Activated CD8-positive, alpha-beta memory T cell treated with anti-CD3 and anti-CD28 coated beads, Interleukin-2, amount 50 U/mL, for 24 hours (primary cell): ENCODE measurements around the gene GAS6.

Experiments used
- DNase-seq: peaks from one replicate; pipeline ENCODE4 v3.0.0-alpha.2; 2020; ENCODE audit errors: extremely low read depth

GAS6 gene

GRCh38 chr13:113887700-113888201 lies 23.9 kb upstream of the GAS6 start:
- DNase-seq: no peak

GRCh38 chr13:113886561-113887112 lies 22.8 kb upstream of the GAS6 start:
- no peak for DNase-seq

GRCh38 chr13:113884821-113885220 lies 20.9 kb upstream of the GAS6 start:
- DNase-seq: no peak

- DNase-seq: no peak
Measured at GRCh38 chr13:113883921-113884804, 20.3 kb upstream of the GAS6 start.

- no peak for DNase-seq
Measured at GRCh38 chr13:113883314-113883811, 19.5 kb upstream of the GAS6 start.

GRCh38 chr13:113882716-113883115 lies 18.8 kb upstream of the GAS6 start:
- no peak for DNase-seq

- DNase-seq: no peak
Measured at GRCh38 chr13:113882267-113882630, 18.4 kb upstream of the GAS6 start.

- no peak for DNase-seq
Measured at GRCh38 chr13:113881614-113882266, 17.9 kb upstream of the GAS6 start.

- no peak for DNase-seq
Measured at GRCh38 chr13:113880651-113881611, 17.1 kb upstream of the GAS6 start.

- DNase-seq: no peak
Measured at GRCh38 chr13:113879494-113880360, 15.9 kb upstream of the GAS6 start.

- no peak for DNase-seq
Measured at GRCh38 chr13:113879017-113879416, 15.1 kb upstream of the GAS6 start.

- no peak for DNase-seq
Measured at GRCh38 chr13:113877149-113877990, 13.5 kb upstream of the GAS6 start.

- no peak for DNase-seq
Measured at GRCh38 chr13:113876346-113877148, 12.7 kb upstream of the GAS6 start.

- no peak for DNase-seq
Measured at GRCh38 chr13:113875837-113876281, 12.0 kb upstream of the GAS6 start.

GRCh38 chr13:113875429-113875815 lies 11.5 kb upstream of the GAS6 start:
- no peak for DNase-seq

GRCh38 chr13:113874579-113875428 lies 10.9 kb upstream of the GAS6 start:
- DNase-seq: no peak

- DNase-seq: no peak
Measured at GRCh38 chr13:113874177-113874576, 10.3 kb upstream of the GAS6 start.

- DNase-seq: no peak
Measured at GRCh38 chr13:113869263-113869662, 5.4 kb upstream of the GAS6 start.
